Measurements from ENCODE around the gene TEX14.

Gene TEX14, protein sequence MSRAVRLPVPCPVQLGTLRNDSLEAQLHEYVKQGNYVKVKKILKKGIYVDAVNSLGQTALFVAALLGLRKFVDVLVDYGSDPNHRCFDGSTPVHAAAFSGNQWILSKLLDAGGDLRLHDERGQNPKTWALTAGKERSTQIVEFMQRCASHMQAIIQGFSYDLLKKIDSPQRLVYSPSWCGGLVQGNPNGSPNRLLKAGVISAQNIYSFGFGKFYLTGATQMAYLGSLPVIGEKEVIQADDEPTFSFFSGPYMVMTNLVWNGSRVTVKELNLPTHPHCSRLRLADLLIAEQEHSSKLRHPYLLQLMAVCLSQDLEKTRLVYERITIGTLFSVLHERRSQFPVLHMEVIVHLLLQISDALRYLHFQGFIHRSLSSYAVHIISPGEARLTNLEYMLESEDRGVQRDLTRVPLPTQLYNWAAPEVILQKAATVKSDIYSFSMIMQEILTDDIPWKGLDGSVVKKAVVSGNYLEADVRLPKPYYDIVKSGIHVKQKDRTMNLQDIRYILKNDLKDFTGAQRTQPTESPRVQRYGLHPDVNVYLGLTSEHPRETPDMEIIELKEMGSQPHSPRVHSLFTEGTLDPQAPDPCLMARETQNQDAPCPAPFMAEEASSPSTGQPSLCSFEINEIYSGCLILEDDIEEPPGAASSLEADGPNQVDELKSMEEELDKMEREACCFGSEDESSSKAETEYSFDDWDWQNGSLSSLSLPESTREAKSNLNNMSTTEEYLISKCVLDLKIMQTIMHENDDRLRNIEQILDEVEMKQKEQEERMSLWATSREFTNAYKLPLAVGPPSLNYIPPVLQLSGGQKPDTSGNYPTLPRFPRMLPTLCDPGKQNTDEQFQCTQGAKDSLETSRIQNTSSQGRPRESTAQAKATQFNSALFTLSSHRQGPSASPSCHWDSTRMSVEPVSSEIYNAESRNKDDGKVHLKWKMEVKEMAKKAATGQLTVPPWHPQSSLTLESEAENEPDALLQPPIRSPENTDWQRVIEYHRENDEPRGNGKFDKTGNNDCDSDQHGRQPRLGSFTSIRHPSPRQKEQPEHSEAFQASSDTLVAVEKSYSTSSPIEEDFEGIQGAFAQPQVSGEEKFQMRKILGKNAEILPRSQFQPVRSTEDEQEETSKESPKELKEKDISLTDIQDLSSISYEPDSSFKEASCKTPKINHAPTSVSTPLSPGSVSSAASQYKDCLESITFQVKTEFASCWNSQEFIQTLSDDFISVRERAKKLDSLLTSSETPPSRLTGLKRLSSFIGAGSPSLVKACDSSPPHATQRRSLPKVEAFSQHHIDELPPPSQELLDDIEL (N-terminal part only)

DNA sequence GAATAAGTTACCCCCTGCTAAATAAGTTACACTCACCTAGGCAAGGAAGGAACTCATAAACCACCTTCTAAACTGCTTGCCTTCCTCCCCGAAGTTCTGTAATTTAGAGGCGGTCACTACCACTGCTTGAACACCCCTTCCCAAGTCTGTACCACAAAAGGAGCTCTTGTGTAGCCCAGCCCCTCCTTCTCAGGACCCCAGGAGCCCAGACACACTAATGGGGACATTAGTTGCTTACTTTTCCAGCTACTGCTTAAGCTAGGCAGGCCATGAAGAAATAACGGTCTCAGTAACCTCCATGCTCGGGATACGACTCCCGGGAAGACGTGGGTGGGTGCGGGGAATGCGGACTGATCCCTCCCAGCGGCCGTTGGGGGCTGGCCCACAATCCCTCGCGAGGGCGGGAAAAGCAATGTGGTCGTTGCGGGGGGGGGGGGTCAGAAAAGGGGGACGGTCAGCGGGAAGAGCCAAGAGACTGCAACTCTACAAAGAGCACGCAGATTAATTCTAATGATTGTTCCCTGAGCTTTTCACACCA lies at the start of gene TEX14:
TEX14 (minus strand) TSS at position 345 of the 538 bp plus-strand sequence. CDS start 40,044 bp downstream, outside the sequence.
- H3K4me3 ChIP-seq (ENCODE audit: low read depth, low read length), result peak within 1 kb of the TSS; percentile 61
- TF ChIP-seq, protein P1, sequence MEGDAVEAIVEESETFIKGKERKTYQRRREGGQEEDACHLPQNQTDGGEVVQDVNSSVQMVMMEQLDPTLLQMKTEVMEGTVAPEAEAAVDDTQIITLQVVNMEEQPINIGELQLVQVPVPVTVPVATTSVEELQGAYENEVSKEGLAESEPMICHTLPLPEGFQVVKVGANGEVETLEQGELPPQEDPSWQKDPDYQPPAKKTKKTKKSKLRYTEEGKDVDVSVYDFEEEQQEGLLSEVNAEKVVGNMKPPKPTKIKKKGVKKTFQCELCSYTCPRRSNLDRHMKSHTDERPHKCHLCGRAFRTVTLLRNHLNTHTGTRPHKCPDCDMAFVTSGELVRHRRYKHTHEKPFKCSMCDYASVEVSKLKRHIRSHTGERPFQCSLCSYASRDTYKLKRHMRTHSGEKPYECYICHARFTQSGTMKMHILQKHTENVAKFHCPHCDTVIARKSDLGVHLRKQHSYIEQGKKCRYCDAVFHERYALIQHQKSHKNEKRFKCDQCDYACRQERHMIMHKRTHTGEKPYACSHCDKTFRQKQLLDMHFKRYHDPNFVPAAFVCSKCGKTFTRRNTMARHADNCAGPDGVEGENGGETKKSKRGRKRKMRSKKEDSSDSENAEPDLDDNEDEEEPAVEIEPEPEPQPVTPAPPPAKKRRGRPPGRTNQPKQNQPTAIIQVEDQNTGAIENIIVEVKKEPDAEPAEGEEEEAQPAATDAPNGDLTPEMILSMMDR (IDR thresholded peaks at IDR 0.05; ENCODE audit: low read depth, low read length, missing control alignments), result no peak
- in situ Hi-C loops (cut with HindIII; ENCODE audit: low sequenced_read_pairs), result no loop called here
- no peak for DNase-seq (ENCODE audit: low read depth)

DNA sequence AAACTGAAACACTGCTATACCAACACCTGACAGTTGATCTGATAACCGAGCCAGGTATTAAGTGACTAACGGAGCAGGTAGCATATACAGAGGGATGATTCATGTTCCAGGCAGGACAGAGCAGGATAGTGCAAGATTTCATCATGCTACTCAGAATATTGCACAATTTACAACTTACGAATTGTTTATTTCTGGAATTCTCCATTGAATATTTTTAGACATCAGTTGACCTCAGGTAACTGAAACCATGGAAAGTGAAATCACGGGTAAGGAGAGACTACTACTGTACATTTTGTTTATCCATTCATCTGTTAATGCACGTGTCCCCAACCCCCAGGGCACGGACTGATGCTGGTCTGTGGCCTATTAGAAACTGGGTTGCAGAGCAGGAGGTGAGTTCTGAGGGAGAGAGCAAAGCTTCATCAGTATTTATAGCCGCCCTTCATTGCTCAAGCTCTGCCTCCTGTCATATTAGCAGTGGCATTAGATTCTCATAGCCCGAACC lies 49.3 kb upstream of the TEX14 start:
- no peak overlapping the region for H3K4me3 ChIP-seq (ENCODE audit: low read depth, low read length)
- DNase-seq (ENCODE audit: low read depth), result no peak
- in situ Hi-C loops (cut with HindIII; ENCODE audit: low sequenced_read_pairs), result no loop called here
- TF ChIP-seq, protein P1 (IDR thresholded peaks at IDR 0.05; ENCODE audit: low read depth, low read length, missing control alignments), result no peak

- H3K4me3 ChIP-seq (ENCODE audit: low read depth, low read length), result no peak overlapping the region
- in situ Hi-C loops (cut with HindIII; ENCODE audit: low sequenced_read_pairs), result no loop called here
- DNase-seq (ENCODE audit: low read depth), result no peak
- TF ChIP-seq, protein P1 (IDR thresholded peaks at IDR 0.05; ENCODE audit: low read depth, low read length, missing control alignments), result no peak
These were observed 43.0 kb upstream of the TEX14 start for GRCh38 chr17:58734811-58735210.

DNA sequence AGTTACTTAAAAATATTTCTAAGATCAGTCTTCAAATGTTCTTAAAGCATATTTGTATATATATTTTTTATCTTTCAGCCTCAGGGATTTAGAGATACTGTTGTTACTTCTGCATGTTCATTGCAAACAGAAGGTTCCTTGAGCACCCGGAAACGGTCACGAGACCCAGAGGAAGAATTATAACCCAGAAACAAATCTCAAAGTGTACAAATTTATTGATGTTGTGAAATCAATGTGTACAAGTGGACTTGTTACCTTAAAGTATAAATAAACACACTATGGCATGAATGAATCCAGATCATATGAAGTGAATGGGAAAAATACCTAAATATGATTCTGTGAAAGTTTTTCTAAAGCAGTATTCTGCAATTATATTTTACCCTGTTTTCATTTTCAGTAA lies 42.2 kb upstream of the TEX14 start:
- TF ChIP-seq, protein P1 (IDR thresholded peaks at IDR 0.05; ENCODE audit: low read depth, low read length, missing control alignments), result no peak
- no peak for DNase-seq (ENCODE audit: low read depth)
- H3K4me3 ChIP-seq (ENCODE audit: low read depth, low read length), result no peak overlapping the region
- in situ Hi-C loops (cut with HindIII; ENCODE audit: low sequenced_read_pairs), result no loop called here

GRCh38 chr17:58730937-58731336 lies 39.1 kb upstream of the TEX14 start:
- no peak for DNase-seq (ENCODE audit: low read depth)
- no peak overlapping the region for H3K4me3 ChIP-seq (ENCODE audit: low read depth, low read length)
- in situ Hi-C loops (cut with HindIII; ENCODE audit: low sequenced_read_pairs), result no loop called here
- TF ChIP-seq, protein P1 (IDR thresholded peaks at IDR 0.05; ENCODE audit: low read depth, low read length, missing control alignments), result no peak
